ENCODE data around the gene PRDM16.
A peak's percentile ranks its signal among the peaks of the same experiment; 100 is the strongest.

DNA sequence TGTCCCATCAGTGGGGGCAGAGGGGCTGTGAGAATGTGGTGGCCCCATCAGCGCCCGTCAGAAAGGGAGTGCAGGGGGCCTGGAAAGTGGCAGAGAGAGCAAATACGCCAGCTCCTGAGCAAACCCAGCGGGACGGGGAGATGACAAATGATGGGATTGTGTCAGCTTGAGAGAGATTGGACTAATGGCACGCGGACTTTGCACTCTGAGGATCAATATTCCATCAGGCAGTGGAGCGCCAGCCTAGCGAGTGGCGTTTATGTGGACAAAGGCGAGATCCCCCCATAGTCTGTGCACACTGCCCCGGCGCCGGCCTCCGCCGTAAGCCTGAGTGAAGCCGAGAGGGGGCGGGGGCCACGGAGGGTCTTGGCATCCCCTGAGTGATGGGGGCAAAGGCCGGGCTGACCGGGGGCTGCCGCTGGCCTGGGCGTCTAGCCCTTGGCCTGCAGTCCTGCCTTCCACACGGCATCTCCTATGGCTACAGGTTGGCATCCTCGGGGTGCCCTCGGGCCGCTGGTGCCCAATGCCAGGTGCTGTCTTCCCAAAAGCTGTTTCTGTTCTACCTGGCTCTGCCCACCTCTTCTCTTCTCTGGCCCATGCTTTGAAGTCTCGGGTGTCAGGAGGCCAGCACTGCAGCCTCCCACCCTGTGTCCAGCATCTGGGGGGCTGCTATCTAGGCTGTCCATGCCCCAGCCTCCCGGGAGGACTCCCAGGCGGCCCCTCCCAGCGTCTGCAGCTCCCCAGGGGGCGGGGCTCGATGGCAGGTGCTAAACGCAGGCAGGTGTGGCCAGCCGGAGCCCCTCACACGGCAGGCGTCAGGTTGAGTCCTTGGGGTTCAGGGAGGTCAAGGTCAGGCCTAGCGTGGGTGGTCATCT lies 46.5 kb downstream of the PRDM16 start:
- TF ChIP-seq ZNF274 (CRISPR knock-in tag; IDR thresholded peaks at IDR 0.05), result no peak
- TF ChIP-seq ZNF775 (CRISPR knock-in tag; IDR thresholded peaks at IDR 0.05; ENCODE audit: borderline replicate concordance), result no peak
- peak; percentile 85 for TF ChIP-seq ZNF205 (CRISPR knock-in tag; IDR thresholded peaks at IDR 0.05)
- TF ChIP-seq ZC3H13 (CRISPR knock-in tag; IDR thresholded peaks at IDR 0.05), result no peak; the same call in 1 of the 2 replicates
- TF ChIP-seq, protein P1, sequence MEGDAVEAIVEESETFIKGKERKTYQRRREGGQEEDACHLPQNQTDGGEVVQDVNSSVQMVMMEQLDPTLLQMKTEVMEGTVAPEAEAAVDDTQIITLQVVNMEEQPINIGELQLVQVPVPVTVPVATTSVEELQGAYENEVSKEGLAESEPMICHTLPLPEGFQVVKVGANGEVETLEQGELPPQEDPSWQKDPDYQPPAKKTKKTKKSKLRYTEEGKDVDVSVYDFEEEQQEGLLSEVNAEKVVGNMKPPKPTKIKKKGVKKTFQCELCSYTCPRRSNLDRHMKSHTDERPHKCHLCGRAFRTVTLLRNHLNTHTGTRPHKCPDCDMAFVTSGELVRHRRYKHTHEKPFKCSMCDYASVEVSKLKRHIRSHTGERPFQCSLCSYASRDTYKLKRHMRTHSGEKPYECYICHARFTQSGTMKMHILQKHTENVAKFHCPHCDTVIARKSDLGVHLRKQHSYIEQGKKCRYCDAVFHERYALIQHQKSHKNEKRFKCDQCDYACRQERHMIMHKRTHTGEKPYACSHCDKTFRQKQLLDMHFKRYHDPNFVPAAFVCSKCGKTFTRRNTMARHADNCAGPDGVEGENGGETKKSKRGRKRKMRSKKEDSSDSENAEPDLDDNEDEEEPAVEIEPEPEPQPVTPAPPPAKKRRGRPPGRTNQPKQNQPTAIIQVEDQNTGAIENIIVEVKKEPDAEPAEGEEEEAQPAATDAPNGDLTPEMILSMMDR (CRISPR knock-in tag; IDR thresholded peaks at IDR 0.05), result peak; percentile 32; the same call in 1 of the 2 replicates
- TF ChIP-seq, protein P2, sequence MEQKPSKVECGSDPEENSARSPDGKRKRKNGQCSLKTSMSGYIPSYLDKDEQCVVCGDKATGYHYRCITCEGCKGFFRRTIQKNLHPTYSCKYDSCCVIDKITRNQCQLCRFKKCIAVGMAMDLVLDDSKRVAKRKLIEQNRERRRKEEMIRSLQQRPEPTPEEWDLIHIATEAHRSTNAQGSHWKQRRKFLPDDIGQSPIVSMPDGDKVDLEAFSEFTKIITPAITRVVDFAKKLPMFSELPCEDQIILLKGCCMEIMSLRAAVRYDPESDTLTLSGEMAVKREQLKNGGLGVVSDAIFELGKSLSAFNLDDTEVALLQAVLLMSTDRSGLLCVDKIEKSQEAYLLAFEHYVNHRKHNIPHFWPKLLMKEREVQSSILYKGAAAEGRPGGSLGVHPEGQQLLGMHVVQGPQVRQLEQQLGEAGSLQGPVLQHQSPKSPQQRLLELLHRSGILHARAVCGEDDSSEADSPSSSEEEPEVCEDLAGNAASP (CRISPR knock-in tag; IDR thresholded peaks at IDR 0.05; ENCODE audit: borderline replicate concordance), result no peak
- no peak for TF ChIP-seq CHCHD3 (CRISPR knock-in tag; IDR thresholded peaks at IDR 0.05)
- TF ChIP-seq POLR2A (IDR thresholded peaks at IDR 0.05; ENCODE audit: insufficient read depth in 1 of 2, low read depth in 2 of 2, low read length in 2 of 2), result no peak
- no peak for TF ChIP-seq RNF2 (conservative IDR thresholded peaks at IDR 0.05; ENCODE audit: low read depth)
- TF ChIP-seq MTF1 (CRISPR knock-in tag; IDR thresholded peaks at IDR 0.05), result no peak
- no peak for TF ChIP-seq EZH2 (conservative IDR thresholded peaks at IDR 0.05; ENCODE audit: low read depth, low read length)
- no peak for TF ChIP-seq ZBTB8A (CRISPR knock-in tag; IDR thresholded peaks at IDR 0.05; ENCODE audit: borderline replicate concordance, low read depth)
- no peak for TF ChIP-seq GABPA (IDR thresholded peaks at IDR 0.05; ENCODE audit: low read depth, low read length)
- no peak for TF ChIP-seq GABPA (CRISPR knock-in tag; IDR thresholded peaks at IDR 0.05; ENCODE audit: low read depth)
